Activated T-helper 2 cell treated with anti-CD3 and anti-CD28 coated beads, Interferon-gamma antibody, Interleukin-2, Interleukin-4, amounts not matched to agents 10 μg/mL and 5 μg/mL and 100 μg/mL, durations not matched to agents 14 hours and 24 hours and 36 hours (primary cell): ENCODE measurements around the gene LRP2BP. TPM values are rescaled to one million over a fixed set of nuclear protein-coding genes. Genes with fewer than 3 reads are reported as not detected.
"Not testable (repeated sequence)": the region's sequence is repeated elsewhere in the genome, so short reads cannot be mapped to it uniquely, and the experiment has no call there.

Experiments used
- DNase-seq: peaks from one replicate; pipeline ENCODE4 v3.0.0; 2021; ENCODE audit warnings: low spot score
- H3K27ac Mint-ChIP-seq: one replicate; pipeline ENCODE4 v1.8.0; 2021; ENCODE audit warnings: mixed read lengths
- H3K27me3 Mint-ChIP-seq: one replicate; pipeline ENCODE4 v1.8.0; 2021; ENCODE audit warnings: low read depth, mixed read lengths
- H3K36me3 Mint-ChIP-seq: one replicate; pipeline ENCODE4 v1.8.0; 2021; ENCODE audit warnings: low read depth, mixed read lengths
- H3K4me1 Mint-ChIP-seq: one replicate; pipeline ENCODE4 v1.8.0; 2021; ENCODE audit warnings: low read depth, mixed read lengths
- H3K4me3 Mint-ChIP-seq: one replicate; pipeline ENCODE4 v1.8.0; 2021; ENCODE audit warnings: low read depth, mild to moderate bottlenecking, moderate library complexity, mixed read lengths
- H3K9me3 Mint-ChIP-seq: one replicate; pipeline ENCODE4 v1.8.0; 2021; ENCODE audit warnings: mixed read lengths
- intact Hi-C: fragments of 100-400 bp; cut with micrococcal nuclease; formaldehyde crosslinking; loops from one replicate; pipeline ENCODE4 v1.15.1; 2023
- total RNA-seq: library from RNA; stranded (reverse); gene quantifications from 2 replicates; pipeline ENCODE4 v1.2.3, GENCODE V29; 2022

LRP2BP gene
- total RNA-seq, 1 donor from 2014 or later, result 0.55 TPM

DNA sequence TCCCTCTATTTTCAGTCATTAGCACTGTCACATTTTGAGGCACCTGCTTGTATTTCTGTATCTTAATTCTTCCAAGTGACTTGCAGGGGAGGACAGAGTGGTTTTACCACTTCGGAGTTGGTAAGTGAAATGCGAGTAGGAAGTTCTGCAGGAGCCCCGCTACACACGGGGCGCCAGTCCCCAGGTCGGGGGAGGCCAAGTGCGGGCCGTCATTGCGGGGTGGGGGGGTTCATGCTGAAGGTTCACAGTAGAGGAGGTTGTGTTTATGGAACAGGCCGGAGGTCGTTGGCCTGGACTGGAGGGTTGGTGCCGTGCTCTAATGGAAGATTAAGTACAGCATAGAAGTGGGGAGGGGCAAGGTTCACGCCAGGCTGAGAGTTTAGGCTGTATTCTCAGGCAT, 44.0 kb downstream of the LRP2BP start:
- no peak overlapping the region for H3K4me3 Mint-ChIP-seq
- H3K36me3 Mint-ChIP-seq, result peaks cover 45% of the 10 kb centered on the region
- no peak overlapping the region for H3K27ac Mint-ChIP-seq
- H3K27me3 Mint-ChIP-seq, result no peaks in the 10 kb centered on the region
- H3K9me3 Mint-ChIP-seq, result no peaks in the 10 kb centered on the region
- intact Hi-C loops, result no loop called here
- DNase-seq, result no peak
- peaks cover 6% of the 10 kb centered on the region for H3K4me1 Mint-ChIP-seq

GRCh38 chr4:185346975-185347601, 48.6 kb downstream of the LRP2BP start:
- H3K27me3 Mint-ChIP-seq, result no peaks in the 10 kb centered on the region
- peaks cover 56% of the 10 kb centered on the region for H3K36me3 Mint-ChIP-seq

DNA sequence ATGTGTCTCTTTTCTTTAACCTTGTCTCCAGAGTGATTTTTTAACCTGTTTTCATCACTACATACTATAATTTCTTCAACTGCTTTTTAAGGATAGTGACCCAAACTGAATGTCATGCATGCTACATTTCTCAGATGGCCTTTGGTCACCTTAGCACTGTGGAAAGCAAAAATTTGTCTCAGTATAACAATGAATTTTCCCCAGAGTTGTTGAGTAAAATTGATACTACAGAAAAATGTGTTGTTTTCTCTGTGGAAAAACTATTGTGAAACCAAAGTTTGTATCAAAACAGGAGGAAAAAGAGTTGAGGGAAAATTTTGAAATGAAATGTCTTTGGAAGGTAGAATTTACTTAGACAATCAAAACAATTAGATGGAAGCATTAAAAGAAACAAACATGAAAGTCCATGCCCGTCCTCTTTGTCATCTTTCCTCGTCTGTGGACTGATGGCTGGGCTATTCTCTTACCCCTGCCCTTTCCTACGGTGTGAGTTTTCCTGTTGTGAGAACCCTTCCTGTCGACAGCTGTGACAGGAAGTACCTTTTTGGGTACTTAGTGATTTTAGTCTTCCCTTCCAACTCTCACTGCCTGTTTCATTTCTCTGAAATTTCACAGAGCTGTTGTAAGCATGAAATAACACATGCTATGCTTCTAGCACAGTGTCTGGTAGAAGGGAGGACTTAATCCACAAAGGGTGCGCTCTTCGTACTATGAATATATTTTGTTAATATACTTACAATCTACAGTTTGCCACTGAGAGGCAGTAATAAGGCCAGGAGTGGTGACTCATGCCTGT, 50.8 kb downstream of the LRP2BP start:
- peaks cover 39% of the 10 kb centered on the region for H3K4me1 Mint-ChIP-seq
- no peak for DNase-seq
- no peaks in the 10 kb centered on the region for H3K9me3 Mint-ChIP-seq
- intact Hi-C loops, result loop anchor here (2.0 to 10.0 kb wide), 2 partner anchors 50 to 90 kb away; partner anchors contain the start of gene LRP2BP
- H3K36me3 Mint-ChIP-seq, result peaks cover 52% of the 10 kb centered on the region
- no peak overlapping the region for H3K4me3 Mint-ChIP-seq
- H3K27me3 Mint-ChIP-seq, result no peaks in the 10 kb centered on the region
- peak overlapping the region; percentile 86 for H3K27ac Mint-ChIP-seq

More at GRCh38 chr4:185346975-185347601, 48.6 kb downstream of the LRP2BP start:
- DNase-seq, result no peak
- H3K4me3 Mint-ChIP-seq, result no peak overlapping the region
- no peak overlapping the region for H3K27ac Mint-ChIP-seq
- intact Hi-C loops, result loop anchor here (10.0 kb wide), 1 partner anchor 92 kb away; no protein-coding TSS in a partner anchor
- H3K4me1 Mint-ChIP-seq, result peaks cover 31% of the 10 kb centered on the region
- H3K9me3 Mint-ChIP-seq, result no peaks in the 10 kb centered on the region

DNA sequence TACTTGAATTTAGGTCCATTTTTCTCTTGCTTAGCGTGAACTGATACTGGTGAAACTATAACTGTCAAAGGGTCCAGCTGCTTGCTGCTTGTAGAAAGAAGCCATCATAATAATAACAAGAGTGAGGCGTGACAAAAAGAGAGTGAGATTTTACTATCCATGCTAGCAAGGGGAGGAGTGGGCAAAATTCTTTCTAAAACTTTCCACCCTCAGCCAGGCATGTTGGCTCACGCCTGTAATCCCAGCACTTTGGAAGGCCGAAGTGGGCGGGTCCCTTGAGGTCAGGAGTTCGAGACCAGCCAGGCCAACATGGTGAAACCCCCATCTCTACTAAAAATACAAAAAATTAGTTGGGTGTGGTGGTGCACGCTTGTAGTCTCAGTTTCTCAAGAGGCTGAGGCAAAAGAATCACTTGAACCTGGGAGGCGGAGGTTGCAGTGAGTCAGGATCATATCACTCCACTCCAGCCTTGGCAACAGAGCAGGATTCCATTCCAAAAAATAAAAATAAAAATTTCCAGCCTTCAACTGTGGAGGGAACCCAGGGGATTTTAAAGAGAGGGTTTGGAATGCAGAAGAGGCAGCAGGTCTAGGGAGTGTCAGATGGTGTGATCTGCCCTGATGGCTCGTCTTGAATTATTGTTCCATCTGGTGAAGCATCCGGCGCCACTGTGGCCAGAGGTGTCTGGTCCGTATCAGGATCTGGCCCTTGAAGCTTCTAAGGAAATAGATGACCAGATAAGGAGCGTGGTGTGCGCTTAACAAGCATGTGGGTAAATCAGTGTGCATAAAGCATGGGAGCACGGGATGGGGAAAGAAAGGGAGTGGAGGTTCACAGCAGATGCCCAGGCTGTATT, 51.8 kb downstream of the LRP2BP start:
- Mint-ChIP-seq H3K36me3 (peaks cover 55% of the 10 kb centered on the region), H3K27ac (peak overlapping the region; percentile 86), H3K4me1 (peaks cover 44% of the 10 kb centered on the region), H3K27me3 (no peaks in the 10 kb centered on the region), H3K4me3 (no peak overlapping the region), H3K9me3 (peaks cover 6% of the 10 kb centered on the region)
- intact Hi-C loops, result loop anchor here (2.0 to 10.0 kb wide), 3 partner anchors 13 to 89 kb away; partner anchors contain the start of gene LRP2BP
- no peak for DNase-seq

DNA sequence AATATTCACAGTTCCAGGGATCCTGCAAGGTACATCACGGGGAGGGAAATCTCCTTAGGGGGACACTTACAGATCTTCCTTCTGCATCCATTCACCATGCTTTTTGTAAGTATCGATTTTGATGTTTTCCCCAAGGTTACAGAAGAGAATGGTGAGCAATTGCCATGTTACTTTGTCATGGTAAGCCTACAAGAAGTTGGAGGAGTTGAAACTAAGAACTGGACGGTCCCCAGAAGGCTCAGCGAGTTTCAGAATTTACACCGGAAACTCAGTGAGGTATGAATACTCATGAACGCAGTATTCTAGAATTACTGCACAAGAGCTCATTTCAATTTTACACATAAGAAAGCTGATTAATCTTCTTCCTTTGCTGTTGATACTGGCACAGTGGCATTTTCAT, 53.9 kb downstream of the LRP2BP start:
- intact Hi-C loops, result loop anchor here (2.0 to 10.0 kb wide), 2 partner anchors 15 to 87 kb away; no protein-coding TSS in a partner anchor
- DNase-seq, result no peak
- Mint-ChIP-seq H3K27ac (peak overlapping the region; percentile 28), H3K36me3 (peaks cover 57% of the 10 kb centered on the region), H3K9me3 (peaks cover 11% of the 10 kb centered on the region), H3K27me3 (no peaks in the 10 kb centered on the region), H3K4me3 (no peak overlapping the region), H3K4me1 (peaks cover 42% of the 10 kb centered on the region)

GRCh38 chr4:185341377-185341776, 54.3 kb downstream of the LRP2BP start:
- Mint-ChIP-seq H3K4me1 (peaks cover 40% of the 10 kb centered on the region), H3K9me3 (peaks cover 11% of the 10 kb centered on the region), H3K27ac (peak overlapping the region; percentile 28), H3K4me3 (no peak overlapping the region), H3K36me3 (peaks cover 57% of the 10 kb centered on the region), H3K27me3 (no peaks in the 10 kb centered on the region)
- DNase-seq, result no peak
- intact Hi-C loops, result loop anchor here (10.0 kb wide), 1 partner anchor 87 kb away; no protein-coding TSS in a partner anchor

- H3K27me3 Mint-ChIP-seq, result no peaks in the 10 kb centered on the region
- intact Hi-C loops, result loop anchor here (10.0 kb wide), 1 partner anchor 85 kb away; no protein-coding TSS in a partner anchor
- no peak for DNase-seq
- H3K9me3 Mint-ChIP-seq, result peaks cover 11% of the 10 kb centered on the region
- H3K4me1 Mint-ChIP-seq, result peaks cover 38% of the 10 kb centered on the region
- no peak overlapping the region for H3K4me3 Mint-ChIP-seq
- H3K27ac Mint-ChIP-seq, result no peak overlapping the region
- H3K36me3 Mint-ChIP-seq, result peaks cover 62% of the 10 kb centered on the region
Measured at GRCh38 chr4:185339941-185340340, 55.8 kb downstream of the LRP2BP start.

- Mint-ChIP-seq H3K27ac (no peak overlapping the region), H3K9me3 (peaks cover 11% of the 10 kb centered on the region), H3K4me1 (peaks cover 26% of the 10 kb centered on the region), H3K27me3 (no peaks in the 10 kb centered on the region), H3K36me3 (peaks cover 50% of the 10 kb centered on the region), H3K4me3 (no peak overlapping the region)
- DNase-seq, result no peak
- intact Hi-C loops, result no loop called here
Measured at GRCh38 chr4:185335579-185335978, 60.1 kb downstream of the LRP2BP start.

GRCh38 chr4:185334326-185334725, 61.4 kb downstream of the LRP2BP start:
- Mint-ChIP-seq H3K9me3 (peaks cover 8% of the 10 kb centered on the region), H3K27ac (no peak overlapping the region), H3K4me1 (peaks cover 14% of the 10 kb centered on the region), H3K36me3 (peaks cover 47% of the 10 kb centered on the region), H3K27me3 (no peaks in the 10 kb centered on the region), H3K4me3 (no peak overlapping the region)
- intact Hi-C loops, result no loop called here
- DNase-seq, result no peak

DNA sequence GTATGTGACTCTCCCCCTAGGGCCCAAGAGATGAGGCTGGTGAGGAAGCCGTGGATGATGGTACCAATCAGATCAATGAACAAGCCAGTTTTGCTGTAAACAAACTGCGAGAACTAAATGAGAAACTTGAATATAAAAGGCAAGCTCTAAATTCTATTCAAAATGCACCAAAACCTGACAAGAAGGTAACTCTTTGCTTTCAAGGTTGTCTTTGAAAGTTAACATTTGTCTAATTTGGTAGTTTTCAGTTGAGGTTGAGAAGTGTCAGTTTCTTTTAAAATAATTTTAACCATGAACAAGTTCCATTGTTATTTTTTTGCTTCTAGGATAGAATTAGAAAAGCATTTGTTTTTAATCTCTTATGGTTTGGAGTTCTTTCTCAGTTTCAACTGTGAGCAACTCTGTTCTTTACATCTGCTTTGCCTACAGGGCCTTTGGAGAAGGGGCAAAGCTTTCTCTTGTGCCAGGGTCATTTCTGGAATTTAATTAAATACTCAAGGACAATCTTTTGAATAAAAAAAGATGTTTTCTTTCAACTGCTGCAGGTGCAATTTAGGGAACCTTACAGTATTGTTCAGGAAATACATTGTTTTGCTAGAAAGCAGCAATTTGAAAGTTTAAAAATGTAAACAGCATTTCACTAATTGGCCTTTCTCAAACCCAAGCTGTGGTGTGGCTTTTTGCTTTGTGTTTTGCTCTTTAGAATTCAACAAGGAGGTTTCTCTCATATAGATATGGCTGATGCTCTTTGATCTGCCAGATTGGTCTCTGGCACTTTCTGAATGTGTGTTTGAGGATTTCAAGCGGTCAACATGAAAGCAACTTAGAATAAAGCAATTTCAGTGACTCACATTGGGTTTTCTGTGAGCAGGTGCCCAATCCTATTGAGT, 62.9 kb downstream of the LRP2BP start:
- intact Hi-C loops, result no loop called here
- no peak overlapping the region for H3K27ac Mint-ChIP-seq
- peaks cover 39% of the 10 kb centered on the region for H3K36me3 Mint-ChIP-seq
- no peaks in the 10 kb centered on the region for H3K9me3 Mint-ChIP-seq
- DNase-seq, result no peak
- no peak overlapping the region for H3K4me3 Mint-ChIP-seq
- H3K4me1 Mint-ChIP-seq, result peaks cover 14% of the 10 kb centered on the region
- H3K27me3 Mint-ChIP-seq, result no peaks in the 10 kb centered on the region

DNA sequence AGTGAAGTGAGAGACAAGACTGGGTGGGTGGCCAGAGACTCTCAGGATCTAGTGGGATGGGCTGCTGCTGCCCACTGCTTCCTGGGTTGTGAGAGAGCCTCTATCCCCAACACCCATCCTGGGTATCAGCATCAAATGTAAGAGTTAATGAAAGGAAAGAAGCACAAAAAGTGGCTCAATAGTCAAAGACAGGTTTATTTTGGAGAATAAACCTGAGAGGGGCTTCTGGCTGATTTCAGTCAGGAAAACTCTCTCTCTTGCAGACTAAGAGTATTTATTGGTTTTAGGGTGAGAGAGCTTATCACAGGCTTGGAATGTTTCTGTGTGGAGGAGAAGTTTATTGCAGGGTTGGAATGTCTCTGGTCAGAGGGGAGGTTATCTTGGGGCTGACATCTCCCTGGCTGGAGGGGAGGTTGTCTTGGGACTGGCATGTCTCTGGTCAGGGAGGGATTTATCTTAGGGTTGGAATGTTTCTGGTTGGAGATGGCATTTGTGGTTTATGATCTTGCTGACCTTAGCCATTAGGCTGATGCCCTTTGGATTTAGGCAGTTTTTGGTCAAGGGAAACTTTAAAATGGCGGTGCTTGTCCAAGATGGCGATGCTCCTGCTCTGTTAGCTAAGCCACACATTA, 65.7 kb downstream of the LRP2BP start:
- H3K9me3 Mint-ChIP-seq, DNase-seq, H3K27me3 Mint-ChIP-seq, H3K4me3 Mint-ChIP-seq, intact Hi-C loops, H3K27ac Mint-ChIP-seq: not testable (repeated sequence)
- Mint-ChIP-seq H3K4me1 (peaks cover 10% of the 10 kb centered on the region), H3K36me3 (peaks cover 20% of the 10 kb centered on the region)
